Vagina (tissue), 2 donors: Measurements from ENCODE around the gene LRMDA. TPM values are rescaled to one million over a fixed set of nuclear protein-coding genes. Genes with fewer than 3 reads are reported as not detected.

Experiments
- DNase-seq, 2 donors: peaks; one replicate each; pipeline ENCODE4 v3.0.0-alpha.2; 2017; ENCODE audit errors: extremely low spot score in 2 of 2
- H3K27ac ChIP-seq: fragments of 200-600 bp; sonication (generic); one replicate; pipeline ENCODE4 v1.5.1; 2019
- H3K27me3 ChIP-seq: fragments of 200-600 bp; sonication (generic); one replicate; pipeline ENCODE4 v1.5.1; 2019
- H3K36me3 ChIP-seq, 2 donors: fragments of 200-600 bp; sonication (generic); one replicate each; pipeline ENCODE4 v1.5.1; 2017 to 2019
- H3K4me1 ChIP-seq: fragments of 200-600 bp; sonication (generic); one replicate; pipeline ENCODE4 v1.5.1; 2019
- H3K4me3 ChIP-seq, 2 donors: fragments of 200-600 bp; sonication (generic); 1 replicate in 1 of 2; 2 replicates in 1 of 2; pipeline ENCODE4 v1.5.1; 2016 to 2019
- H3K9me3 ChIP-seq: fragments of 200-600 bp; sonication (generic); one replicate; pipeline ENCODE4 v1.5.1; 2019
- POLR2A ChIP-seq, 2 donors: fragments of 450-650 bp; IDR thresholded peaks; one replicate each; pipeline ENCODE4 v1.6.1; 2017; ENCODE audit warnings: antibody characterized with exemption in 2 of 2, mild to moderate bottlenecking in 2 of 2, moderate library complexity in 2 of 2
- POLR2AphosphoS5 ChIP-seq, 2 donors: sonication (generic); formaldehyde crosslinking; IDR thresholded peaks; one replicate each; pipeline ENCODE4 v1.9.0; 2017; ENCODE audit warnings: antibody characterized with exemption in 2 of 2, mild to moderate bottlenecking in 2 of 2, low read depth in 1 of 2; ENCODE audit not compliant: insufficient read depth in 1 of 2
- intact Hi-C: fragments of 100-400 bp; cut with DNase I; formaldehyde crosslinking; loops from one replicate; pipeline ENCODE4 v1.15.1; 2023
- total RNA-seq: library from RNA; depleted of rRNA; stranded (reverse); fragments of >200 nt; gene quantifications from one replicate; pipeline ENCODE4 v1.2.3, GENCODE V29; 2016
- TF ChIP-seq, protein P1 (sequence below), 3 experiments: fragments of 450-650 bp in 2 of 3; fragments of 200-600 bp in 1 of 3; sonication (generic) in 1 of 3; IDR thresholded peaks; one replicate each; pipeline ENCODE4 v1.5.1; 2017 to 2019; ENCODE audit warnings: antibody characterized with exemption in 3 of 3, mild to moderate bottlenecking in 2 of 3, moderate library complexity in 2 of 3

The LRMDA gene
- total RNA-seq, 1 donor from 2014 or later = 22.6 TPM

GRCh38 chr10:75720157-75720556 is 288.7 kb downstream of the LRMDA start:
- Histone ChIP-seq H3K27me3 (no peaks in the 10 kb centered on the region), H3K4me3 (no peak overlapping the region), H3K9me3 (no peaks in the 10 kb centered on the region), H3K36me3 (no peaks in the 10 kb centered on the region), H3K27ac (no peak overlapping the region), H3K4me1 (no peaks in the 10 kb centered on the region)
- intact Hi-C loops = no loop called here
- no peak for DNase-seq
- no peak for TF ChIP-seq POLR2AphosphoS5 (IDR thresholded peaks at IDR 0.05; ENCODE audit: insufficient read depth in 1 of 2, low read depth in 1 of 2)
- no peak for TF ChIP-seq POLR2A (IDR thresholded peaks at IDR 0.05)
- TF ChIP-seq, protein P1, sequence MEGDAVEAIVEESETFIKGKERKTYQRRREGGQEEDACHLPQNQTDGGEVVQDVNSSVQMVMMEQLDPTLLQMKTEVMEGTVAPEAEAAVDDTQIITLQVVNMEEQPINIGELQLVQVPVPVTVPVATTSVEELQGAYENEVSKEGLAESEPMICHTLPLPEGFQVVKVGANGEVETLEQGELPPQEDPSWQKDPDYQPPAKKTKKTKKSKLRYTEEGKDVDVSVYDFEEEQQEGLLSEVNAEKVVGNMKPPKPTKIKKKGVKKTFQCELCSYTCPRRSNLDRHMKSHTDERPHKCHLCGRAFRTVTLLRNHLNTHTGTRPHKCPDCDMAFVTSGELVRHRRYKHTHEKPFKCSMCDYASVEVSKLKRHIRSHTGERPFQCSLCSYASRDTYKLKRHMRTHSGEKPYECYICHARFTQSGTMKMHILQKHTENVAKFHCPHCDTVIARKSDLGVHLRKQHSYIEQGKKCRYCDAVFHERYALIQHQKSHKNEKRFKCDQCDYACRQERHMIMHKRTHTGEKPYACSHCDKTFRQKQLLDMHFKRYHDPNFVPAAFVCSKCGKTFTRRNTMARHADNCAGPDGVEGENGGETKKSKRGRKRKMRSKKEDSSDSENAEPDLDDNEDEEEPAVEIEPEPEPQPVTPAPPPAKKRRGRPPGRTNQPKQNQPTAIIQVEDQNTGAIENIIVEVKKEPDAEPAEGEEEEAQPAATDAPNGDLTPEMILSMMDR (IDR thresholded peaks at IDR 0.05) = no peak

- no peak for TF ChIP-seq POLR2AphosphoS5 (IDR thresholded peaks at IDR 0.05; ENCODE audit: insufficient read depth in 1 of 2, low read depth in 1 of 2)
- no peak for TF ChIP-seq POLR2A (IDR thresholded peaks at IDR 0.05)
- TF ChIP-seq, protein P1 (IDR thresholded peaks at IDR 0.05) = no peak
- Histone ChIP-seq H3K36me3 (no peaks in the 10 kb centered on the region), H3K27me3 (no peaks in the 10 kb centered on the region), H3K9me3 (no peaks in the 10 kb centered on the region), H3K4me1 (no peaks in the 10 kb centered on the region), H3K27ac (no peak overlapping the region), H3K4me3 (no peak overlapping the region)
- intact Hi-C loops = no loop called here
- no peak for DNase-seq
These were observed 290.6 kb downstream of the LRMDA start for GRCh38 chr10:75722020-75722419.

- Histone ChIP-seq H3K9me3 (no peaks in the 10 kb centered on the region), H3K36me3 (no peaks in the 10 kb centered on the region), H3K27me3 (no peaks in the 10 kb centered on the region), H3K4me1 (no peaks in the 10 kb centered on the region), H3K27ac (no peak overlapping the region), H3K4me3 (no peak overlapping the region)
- intact Hi-C loops = no loop called here
- TF ChIP-seq, protein P1 (IDR thresholded peaks at IDR 0.05) = no peak
- TF ChIP-seq POLR2AphosphoS5 (IDR thresholded peaks at IDR 0.05; ENCODE audit: insufficient read depth in 1 of 2, low read depth in 1 of 2) (no peak), POLR2A (IDR thresholded peaks at IDR 0.05) (no peak)
- no peak for DNase-seq
These were observed 291.2 kb downstream of the LRMDA start for GRCh38 chr10:75722609-75723008.

GRCh38 chr10:75723319-75723980 is 292.0 kb downstream of the LRMDA start:
- no peak overlapping the region for H3K4me3 ChIP-seq
- no peaks in the 10 kb centered on the region for H3K27me3 ChIP-seq
- H3K9me3 ChIP-seq = no peaks in the 10 kb centered on the region
- no peaks in the 10 kb centered on the region for H3K36me3 ChIP-seq
- no peak for DNase-seq
- H3K4me1 ChIP-seq = no peaks in the 10 kb centered on the region
- H3K27ac ChIP-seq = no peak overlapping the region
- TF ChIP-seq, protein P1 (IDR thresholded peaks at IDR 0.05) = no peak
- TF ChIP-seq POLR2A (IDR thresholded peaks at IDR 0.05) = no peak
- no peak for TF ChIP-seq POLR2AphosphoS5 (IDR thresholded peaks at IDR 0.05; ENCODE audit: insufficient read depth in 1 of 2, low read depth in 1 of 2)
- intact Hi-C loops = no loop called here

GRCh38 chr10:75724047-75724446 is 292.6 kb downstream of the LRMDA start:
- no peak for TF ChIP-seq POLR2AphosphoS5 (IDR thresholded peaks at IDR 0.05; ENCODE audit: insufficient read depth in 1 of 2, low read depth in 1 of 2)
- TF ChIP-seq, protein P1 (IDR thresholded peaks at IDR 0.05) = no peak
- no peak for TF ChIP-seq POLR2A (IDR thresholded peaks at IDR 0.05)
- Histone ChIP-seq H3K4me1 (no peaks in the 10 kb centered on the region), H3K9me3 (no peaks in the 10 kb centered on the region), H3K27ac (no peak overlapping the region), H3K27me3 (no peaks in the 10 kb centered on the region), H3K36me3 (no peaks in the 10 kb centered on the region), H3K4me3 (no peak overlapping the region)
- intact Hi-C loops = no loop called here
- no peak for DNase-seq
